ENCODE data around the gene AURKAIP1. TPM values are rescaled to one million over a fixed set of nuclear protein-coding genes. Genes with fewer than 3 reads are reported as not detected.

Gene AURKAIP1
- total and polyA plus RNA-seq, 9 of the 15 experiments (the other 6 are each of a cell fraction or from before 2014, with no cell fraction given) = 7.8 to 478 (median 92.0) TPM

- TF ChIP-seq ZMIZ1 (IDR thresholded peaks at IDR 0.05; ENCODE audit: low read depth in 2 of 2, low read length in 2 of 2) (no peak), SRF (CRISPR knock-in tag; IDR thresholded peaks at IDR 0.05) (no peak), RAD21 (CRISPR knock-in tag; conservative IDR thresholded peaks at IDR 0.05 in 1 of 2, IDR thresholded peaks at IDR 0.05 in 1 of 2) (no peak)
These were observed 33.4 kb downstream of the AURKAIP1 start (continued) for GRCh38 chr1:1341549-1342021.

GRCh38 chr1:1340791-1341548, 34.0 kb downstream of the AURKAIP1 start:
- no peak overlapping the region for H3K4me2 ChIP-seq (ENCODE audit: insufficient read depth, low read length)
- no peaks in the 10 kb centered on the region for H3K27me3 ChIP-seq (ENCODE audit: control insufficient read depth in 2 of 2, insufficient read depth in 2 of 2, low read length in 2 of 2)
- H3K9me1 ChIP-seq (ENCODE audit: control insufficient read depth, insufficient read depth, low read length) = peaks cover 11% of the 10 kb centered on the region
- H4K20me1 ChIP-seq (replicated peaks; ENCODE audit: control insufficient read depth, insufficient read depth, low read length) = peaks cover 33% of the 10 kb centered on the region; the same call in 1 of the 2 replicates
- peaks cover 34% of the 10 kb centered on the region for H3K79me2 ChIP-seq (ENCODE audit: control insufficient read depth, insufficient read depth, low read length)
- no peak overlapping the region for H3K4me3 ChIP-seq
- no TSS peak for BruUV-seq (replicated peaks)
- no peak overlapping the region for H2AFZ ChIP-seq (ENCODE audit: low read depth, low read length)
- intact Hi-C loops (cut with micrococcal nuclease) (no loop called here), in situ Hi-C loops (cut with MboI) (no loop called here)
- H3K9me3 ChIP-seq (replicated peaks; ENCODE audit: control insufficient read depth, insufficient read depth, low read depth, low read length) = peaks cover 2% of the 10 kb centered on the region; the same call in 1 of the 2 replicates
- H3K36me3 ChIP-seq (ENCODE audit: control insufficient read depth, insufficient read depth, low read length) = peaks cover 82% of the 10 kb centered on the region; the same call in 2 of the 3 replicates
- ATAC-seq (no peak), FAIRE-seq (no peak), DNase-seq (ENCODE audit: extremely low read depth in 1 of 4, low spot score in 3 of 4) (no peak)
- peaks cover 7 to 88% of the 10 kb centered on the region in 2 experiments; a peak in 3 of 5 replicates for H3K4me1 ChIP-seq (replicated peaks in 1 of 2; ENCODE audit: control insufficient read depth in 2 of 2, insufficient read depth in 2 of 2, low read length in 2 of 2)
- H3K9ac ChIP-seq (ENCODE audit: insufficient read depth in 1 of 2, low read depth in 2 of 2, low read length in 2 of 2) = no peak overlapping the region
- 96% methylated on average over 36 of the region's 36 CpGs for WGBS (ENCODE audit: insufficient coverage, low coverage, missing lambda C conversion rate)
- ChIA-PET POLR2A (interaction anchor here (0.6 kb wide), 1 partner anchor 35 kb away, joined by 3 read pairs; no protein-coding TSS in a partner anchor), CTCF (ENCODE audit: low intra/inter-chr PET ratio) (no interaction called here)
- no peak overlapping the region for H3K27ac ChIP-seq (ENCODE audit: extremely low read depth, low read depth, low read length)
- TF ChIP-seq MYBL2 (IDR thresholded peaks at IDR 0.05; ENCODE audit: low read depth) (no peak), MYBL2 (CRISPR knock-in tag; IDR thresholded peaks at IDR 0.05; ENCODE audit: borderline replicate concordance) (0 out of 2 replicates have a peak, but pooled peaks have one; percentile 58), EP300 (IDR thresholded peaks at IDR 0.05; ENCODE audit: low read length) (no peak), ZNF263 (CRISPR knock-in tag; IDR thresholded peaks at IDR 0.05; ENCODE audit: borderline replicate concordance) (no peak), PREB (CRISPR knock-in tag; IDR thresholded peaks at IDR 0.05) (no peak), SUPT5H (IDR thresholded peaks at IDR 0.05) (peak; percentile 58; the same call in 1 of the 2 replicates), PCBP1 (IDR thresholded peaks at IDR 0.05; ENCODE audit: low read depth, low read length, poor library complexity, severe bottlenecking) (no peak)

All from K562 (cell line).